ENCODE measurements around the gene NEK10. TPM values are rescaled to one million over a fixed set of nuclear protein-coding genes. Genes with fewer than 3 reads are reported as not detected.
"Not testable (repeated sequence)": the region's sequence is repeated elsewhere in the genome, so short reads cannot be mapped to it uniquely, and the experiment has no call there.

The NEK10 gene
- total and polyA plus RNA-seq, 3 donors from 2014 or later, result 29.5 to 83.2 (median 56.9) TPM

DNA sequence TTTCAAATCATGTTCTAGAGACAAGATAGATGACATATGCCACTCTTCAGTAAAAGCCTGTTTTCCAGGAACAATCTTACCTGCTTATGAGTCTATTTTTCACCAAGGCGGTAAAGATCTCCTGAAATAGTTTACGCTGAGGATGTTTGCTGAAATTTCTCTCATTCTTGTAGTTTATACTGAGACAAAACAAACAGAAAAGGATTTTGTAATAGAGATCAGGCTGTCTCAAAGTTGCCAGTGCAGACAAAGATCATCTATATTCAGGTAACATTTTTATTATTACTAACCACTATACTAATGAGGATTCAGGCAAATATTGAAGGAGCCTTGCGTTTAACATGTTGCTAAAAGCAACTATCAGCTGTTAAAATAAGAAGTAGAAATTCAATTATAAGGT lies 25.0 kb downstream of the NEK10 start:
- Histone ChIP-seq H3K27ac (no peak overlapping the region), H3K27me3 (no peaks in the 10 kb centered on the region), H3K4me3 (no peak overlapping the region), H3K9me3 (no peaks in the 10 kb centered on the region), H3K36me3 (ENCODE audit: low read depth, missing control alignments) (no peaks in the 10 kb centered on the region), H3K4me1 (no peaks in the 10 kb centered on the region)
- no peak for DNase-seq
- WGBS, 2 donors, result 92 to 95% methylated on average over 3 of the region's 3 CpGs
- intact Hi-C loops (cut with DNase I; ENCODE audit: low total_unique reads), result no loop called here
- no peak for TF ChIP-seq POLR2A (IDR thresholded peaks at IDR 0.05)
- TF ChIP-seq, protein P1, sequence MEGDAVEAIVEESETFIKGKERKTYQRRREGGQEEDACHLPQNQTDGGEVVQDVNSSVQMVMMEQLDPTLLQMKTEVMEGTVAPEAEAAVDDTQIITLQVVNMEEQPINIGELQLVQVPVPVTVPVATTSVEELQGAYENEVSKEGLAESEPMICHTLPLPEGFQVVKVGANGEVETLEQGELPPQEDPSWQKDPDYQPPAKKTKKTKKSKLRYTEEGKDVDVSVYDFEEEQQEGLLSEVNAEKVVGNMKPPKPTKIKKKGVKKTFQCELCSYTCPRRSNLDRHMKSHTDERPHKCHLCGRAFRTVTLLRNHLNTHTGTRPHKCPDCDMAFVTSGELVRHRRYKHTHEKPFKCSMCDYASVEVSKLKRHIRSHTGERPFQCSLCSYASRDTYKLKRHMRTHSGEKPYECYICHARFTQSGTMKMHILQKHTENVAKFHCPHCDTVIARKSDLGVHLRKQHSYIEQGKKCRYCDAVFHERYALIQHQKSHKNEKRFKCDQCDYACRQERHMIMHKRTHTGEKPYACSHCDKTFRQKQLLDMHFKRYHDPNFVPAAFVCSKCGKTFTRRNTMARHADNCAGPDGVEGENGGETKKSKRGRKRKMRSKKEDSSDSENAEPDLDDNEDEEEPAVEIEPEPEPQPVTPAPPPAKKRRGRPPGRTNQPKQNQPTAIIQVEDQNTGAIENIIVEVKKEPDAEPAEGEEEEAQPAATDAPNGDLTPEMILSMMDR (IDR thresholded peaks at IDR 0.05), result no peak

DNA sequence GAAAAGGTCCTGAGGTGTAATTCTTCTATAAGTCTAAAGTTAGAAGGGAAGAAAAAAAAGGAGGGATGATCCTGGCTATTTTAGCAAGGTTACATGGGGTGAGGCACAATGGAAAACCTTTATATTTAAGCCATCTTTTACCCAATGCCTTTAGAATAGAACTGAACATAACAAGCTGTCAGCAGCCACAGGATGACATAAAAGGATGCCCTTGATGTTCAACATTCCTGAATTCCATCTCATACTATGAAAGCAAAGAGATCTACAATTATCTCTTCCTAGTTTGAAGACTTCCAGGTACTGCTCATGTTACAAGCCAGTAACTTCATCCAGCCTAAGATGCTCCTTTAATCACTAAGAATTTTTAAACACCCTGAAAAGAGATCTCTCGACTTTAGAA lies 26.9 kb downstream of the NEK10 start:
- no peak overlapping the region for H3K4me3 ChIP-seq
- WGBS, 2 donors, result 77 to 94% methylated on average over 1 of the region's 1 CpG
- no peaks in the 10 kb centered on the region for H3K36me3 ChIP-seq (ENCODE audit: low read depth, missing control alignments)
- intact Hi-C loops (cut with DNase I; ENCODE audit: low total_unique reads), result no loop called here
- H3K9me3 ChIP-seq, result no peaks in the 10 kb centered on the region
- no peak overlapping the region for H3K27ac ChIP-seq
- TF ChIP-seq POLR2A (IDR thresholded peaks at IDR 0.05), result no peak
- TF ChIP-seq, protein P1 (IDR thresholded peaks at IDR 0.05), result no peak
- H3K27me3 ChIP-seq, result no peaks in the 10 kb centered on the region
- DNase-seq, result no peak
- no peaks in the 10 kb centered on the region for H3K4me1 ChIP-seq

DNA sequence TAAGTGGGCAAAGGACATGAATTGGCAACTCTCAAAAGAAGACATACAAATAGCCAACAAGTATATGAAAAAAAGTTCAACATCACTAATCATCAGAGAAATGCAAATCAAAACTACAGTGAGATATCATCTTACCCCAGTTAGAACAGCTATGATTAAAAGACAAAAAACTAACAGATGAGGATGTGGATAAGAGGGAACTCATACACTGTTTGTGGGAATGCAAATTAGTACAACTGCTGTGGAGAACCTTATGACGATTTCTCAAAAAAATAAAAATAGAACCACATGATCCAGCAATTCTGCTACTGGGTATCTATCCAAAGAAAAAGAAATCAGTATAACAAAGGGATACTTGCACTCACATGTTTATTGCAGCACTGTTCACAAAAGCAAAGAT lies 28.6 kb downstream of the NEK10 start:
- Histone ChIP-seq H3K27me3 (no peaks in the 10 kb centered on the region), H3K9me3 (no peaks in the 10 kb centered on the region), H3K4me1 (no peaks in the 10 kb centered on the region), H3K36me3 (ENCODE audit: low read depth, missing control alignments) (no peaks in the 10 kb centered on the region), H3K4me3 (no peak overlapping the region), H3K27ac (no peak overlapping the region)
- TF ChIP-seq, protein P1 (IDR thresholded peaks at IDR 0.05), result no peak
- no peak for TF ChIP-seq POLR2A (IDR thresholded peaks at IDR 0.05)
- 58 to 71% methylated on average over 1 of the region's 1 CpG for WGBS, 2 donors
- intact Hi-C loops (cut with DNase I; ENCODE audit: low total_unique reads), result no loop called here
- no peak for DNase-seq

DNA sequence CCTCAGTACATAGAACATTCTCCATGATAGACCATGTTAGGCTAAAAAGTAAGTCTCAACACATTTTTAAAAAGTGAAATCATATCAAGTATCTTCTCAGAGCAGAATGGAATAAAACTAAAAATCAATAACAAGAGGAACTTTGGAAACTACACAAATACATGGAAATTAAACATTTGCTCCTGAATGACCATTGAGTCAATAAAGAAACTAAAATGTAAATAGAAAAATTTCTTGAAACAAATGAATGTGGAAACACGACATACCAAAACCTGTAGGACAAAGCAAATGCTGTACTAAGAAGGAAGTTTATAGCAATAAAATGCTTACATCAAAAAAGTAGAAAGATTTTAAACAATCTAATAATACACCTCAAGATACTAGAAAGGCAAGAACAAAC lies 33.6 kb downstream of the NEK10 start:
- H3K4me3 ChIP-seq, result no peak overlapping the region
- WGBS, 2 donors, result 87 to 89% methylated on average over 1 of the region's 1 CpG
- TF ChIP-seq, protein P1 (IDR thresholded peaks at IDR 0.05), result no peak
- no peak for TF ChIP-seq POLR2A (IDR thresholded peaks at IDR 0.05)

DNA sequence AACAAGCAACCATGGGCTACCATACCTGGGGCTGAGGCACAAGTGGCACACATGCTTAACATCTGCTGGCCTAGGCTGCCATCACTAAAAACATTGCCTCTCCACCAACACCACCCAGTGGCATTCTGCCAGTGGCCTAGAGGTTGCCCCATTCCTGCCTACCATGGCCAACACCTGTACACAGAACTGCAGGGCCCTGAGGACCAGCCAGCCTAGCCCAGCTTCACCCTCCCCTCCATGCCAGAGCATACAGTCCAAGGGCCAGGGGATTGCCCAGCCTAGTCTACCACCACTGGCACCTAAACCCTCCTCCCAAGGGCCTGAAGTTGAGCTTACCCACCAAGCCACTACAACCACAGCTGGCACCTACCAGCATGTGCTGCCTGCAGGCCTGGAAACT lies 35.3 kb downstream of the NEK10 start:
- intact Hi-C loops (cut with DNase I; ENCODE audit: low total_unique reads), result no loop called here
- no peaks in the 10 kb centered on the region for H3K36me3 ChIP-seq (ENCODE audit: low read depth, missing control alignments)

More for the DNA sequence above, 33.6 kb downstream of the NEK10 start:
- no peaks in the 10 kb centered on the region for H3K9me3 ChIP-seq
- H3K27ac ChIP-seq, result no peak overlapping the region
- H3K27me3 ChIP-seq, result no peaks in the 10 kb centered on the region
- no peak for DNase-seq
- intact Hi-C loops (cut with DNase I; ENCODE audit: low total_unique reads), result no loop called here
- no peaks in the 10 kb centered on the region for H3K36me3 ChIP-seq (ENCODE audit: low read depth, missing control alignments)
- H3K4me1 ChIP-seq, result no peaks in the 10 kb centered on the region

DNA sequence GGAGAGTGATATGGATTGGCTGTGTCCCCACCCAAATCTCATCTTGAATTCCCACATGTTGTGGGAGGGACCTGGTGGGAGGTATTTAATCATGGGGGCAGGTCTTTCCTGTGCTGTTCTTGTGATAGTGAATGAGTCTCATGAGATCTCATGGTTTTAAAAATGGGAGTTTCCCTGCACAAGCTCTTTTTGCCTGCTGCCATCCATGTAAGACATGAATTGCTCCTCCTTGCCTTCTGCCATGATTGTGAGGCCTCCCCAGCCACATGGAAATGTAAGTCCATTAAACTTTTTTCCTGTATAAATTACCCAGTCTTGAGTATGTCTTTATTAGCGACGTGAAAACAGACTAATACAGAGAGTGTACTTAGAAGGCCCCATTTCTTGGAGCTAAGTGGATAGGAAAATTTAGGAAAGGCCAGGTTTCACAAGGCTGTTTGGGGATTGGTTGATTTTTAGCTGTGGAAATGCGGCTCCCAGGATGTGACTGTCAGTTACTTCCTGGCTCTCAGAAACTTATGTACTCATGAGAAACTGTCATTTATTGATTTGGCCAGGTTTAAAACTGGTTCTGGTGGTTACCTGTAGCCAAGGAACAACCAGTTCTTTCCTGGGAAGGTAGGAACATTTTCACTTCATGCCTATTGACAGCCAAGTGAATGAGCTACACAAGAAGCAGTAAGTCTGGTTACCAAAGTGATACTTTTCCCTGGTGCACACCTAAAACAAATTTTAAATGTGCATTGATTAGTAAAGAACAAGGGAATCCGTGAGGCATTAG lies 40.0 kb downstream of the NEK10 start:
- H3K36me3 ChIP-seq (ENCODE audit: low read depth, missing control alignments); H3K27ac ChIP-seq; H3K27me3 ChIP-seq; DNase-seq; H3K4me1 ChIP-seq; intact Hi-C loops (cut with DNase I; ENCODE audit: low total_unique reads); H3K4me3 ChIP-seq; H3K9me3 ChIP-seq: not testable (repeated sequence)
- 95 to 97% methylated on average over 4 of the region's 4 CpGs for WGBS, 2 donors

More for the DNA sequence above, 35.3 kb downstream of the NEK10 start:
- no peak for DNase-seq
- Histone ChIP-seq H3K4me1 (no peaks in the 10 kb centered on the region), H3K27ac (no peak overlapping the region), H3K27me3 (no peaks in the 10 kb centered on the region), H3K9me3 (no peaks in the 10 kb centered on the region), H3K4me3 (no peak overlapping the region)
- TF ChIP-seq, protein P1 (IDR thresholded peaks at IDR 0.05), result no peak
- no peak for TF ChIP-seq POLR2A (IDR thresholded peaks at IDR 0.05)
